ENCODE results near the gene TRIM10.
"Not testable (repeated sequence)": the region's sequence is repeated elsewhere in the genome, so short reads cannot be mapped to it uniquely, and the experiment has no call there.

Gene TRIM10

DNA sequence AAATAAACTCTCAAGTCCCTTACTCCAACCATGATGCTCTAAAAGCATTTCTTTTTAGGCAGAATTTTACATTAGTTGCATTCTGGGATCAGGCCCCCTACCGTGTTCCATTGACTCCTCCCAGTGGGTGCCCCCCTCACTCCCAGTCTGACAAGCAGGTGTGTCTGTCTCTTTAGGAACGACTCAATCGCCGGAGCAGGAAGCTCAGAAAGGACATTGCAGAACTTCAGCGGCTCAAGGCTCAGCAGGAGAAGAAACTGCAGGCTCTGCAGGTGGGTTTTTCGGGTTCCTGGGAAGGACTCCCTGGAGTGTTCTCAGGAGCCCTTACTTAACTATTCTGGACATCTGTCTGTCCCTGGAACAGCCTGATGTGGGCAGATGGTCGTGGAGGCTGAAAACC is 15.2 kb downstream of the TRIM10 start:
- no peak for TF ChIP-seq JUND (IDR thresholded peaks at IDR 0.05; ENCODE audit: low read depth)
- in situ Hi-C loops (cut with HindIII; ENCODE audit: low pct_unique_long_range_greater_than_20kb, low sequenced_read_pairs) = no loop called here
- no peak for DNase-seq (ENCODE audit: low read depth in 1 of 2, low spot score in 1 of 2)

DNA sequence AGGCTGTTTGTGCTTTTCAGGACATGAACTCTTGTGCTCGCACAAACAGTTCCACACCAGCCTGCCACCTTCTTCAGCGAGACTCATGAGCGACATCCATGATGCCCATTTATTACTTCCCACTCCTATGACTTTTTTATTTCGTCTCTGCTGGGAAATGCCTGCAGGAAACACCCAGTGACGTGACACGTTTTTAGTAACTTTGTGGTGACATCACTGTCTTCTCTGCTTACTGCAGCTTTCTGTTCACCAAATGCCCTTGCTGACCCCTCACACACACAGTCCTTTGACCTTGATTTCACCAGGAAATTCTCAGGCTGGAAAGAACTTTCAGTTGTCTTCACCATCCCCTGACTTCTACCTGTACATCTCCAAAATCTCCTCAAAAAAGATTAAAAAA is 16.2 kb downstream of the TRIM10 start:
- in situ Hi-C loops (cut with HindIII; ENCODE audit: low pct_unique_long_range_greater_than_20kb, low sequenced_read_pairs) = no loop called here
- TF ChIP-seq JUND (IDR thresholded peaks at IDR 0.05; ENCODE audit: low read depth) = no peak
- DNase-seq (ENCODE audit: low read depth in 1 of 2, low spot score in 1 of 2) = no peak

- in situ Hi-C loops (cut with HindIII; ENCODE audit: low pct_unique_long_range_greater_than_20kb, low sequenced_read_pairs) = no loop called here
- no peak for DNase-seq (ENCODE audit: low read depth in 1 of 2, low spot score in 1 of 2)
- no peak for TF ChIP-seq JUND (IDR thresholded peaks at IDR 0.05; ENCODE audit: low read depth)
Measured at GRCh38 chr6:30143780-30144179, 17.2 kb downstream of the TRIM10 start.

DNA sequence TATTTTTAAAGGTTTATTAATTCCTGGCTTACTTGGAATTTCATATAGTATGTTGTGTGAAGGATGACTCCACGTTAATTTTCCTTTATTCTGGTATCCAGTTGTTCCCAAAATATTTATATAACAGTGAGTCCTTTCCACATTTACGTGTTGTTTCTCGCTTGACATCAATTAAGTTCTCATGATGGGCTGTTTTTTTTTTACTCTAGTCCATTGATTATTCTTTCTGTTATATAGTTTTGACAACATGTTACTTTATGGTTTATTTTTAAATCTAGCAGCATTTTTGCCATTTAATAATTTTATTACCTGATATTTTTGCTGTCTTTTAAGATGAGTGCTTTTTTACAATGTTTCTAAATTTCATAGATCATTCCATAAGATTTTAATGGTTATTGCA is 18.3 kb downstream of the TRIM10 start:
- in situ Hi-C loops (cut with HindIII; ENCODE audit: low pct_unique_long_range_greater_than_20kb, low sequenced_read_pairs) = no loop called here
- DNase-seq (ENCODE audit: low read depth in 1 of 2, low spot score in 1 of 2) = no peak
- no peak for TF ChIP-seq JUND (IDR thresholded peaks at IDR 0.05; ENCODE audit: low read depth)

DNA sequence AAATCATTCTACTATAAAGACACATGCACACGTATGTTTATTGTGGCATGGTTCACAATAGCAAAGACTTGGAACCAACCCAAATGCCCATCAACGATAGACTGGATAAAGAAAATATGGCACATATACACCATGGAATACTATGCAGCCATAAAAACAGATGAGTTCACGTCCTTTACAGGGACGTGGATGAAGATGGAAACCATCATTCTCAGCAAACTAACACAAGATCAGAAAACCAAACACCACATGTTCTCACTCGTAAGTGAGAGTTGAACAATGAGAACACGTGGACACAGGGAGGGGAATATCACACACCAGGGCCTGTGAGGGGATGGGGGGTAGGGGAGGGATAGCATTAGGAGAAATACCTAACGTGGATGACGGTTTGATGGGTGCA is 20.8 kb downstream of the TRIM10 start:
- DNase-seq (ENCODE audit: low read depth in 1 of 2, low spot score in 1 of 2); in situ Hi-C loops (cut with HindIII; ENCODE audit: low pct_unique_long_range_greater_than_20kb, low sequenced_read_pairs): not testable (repeated sequence)

DNA sequence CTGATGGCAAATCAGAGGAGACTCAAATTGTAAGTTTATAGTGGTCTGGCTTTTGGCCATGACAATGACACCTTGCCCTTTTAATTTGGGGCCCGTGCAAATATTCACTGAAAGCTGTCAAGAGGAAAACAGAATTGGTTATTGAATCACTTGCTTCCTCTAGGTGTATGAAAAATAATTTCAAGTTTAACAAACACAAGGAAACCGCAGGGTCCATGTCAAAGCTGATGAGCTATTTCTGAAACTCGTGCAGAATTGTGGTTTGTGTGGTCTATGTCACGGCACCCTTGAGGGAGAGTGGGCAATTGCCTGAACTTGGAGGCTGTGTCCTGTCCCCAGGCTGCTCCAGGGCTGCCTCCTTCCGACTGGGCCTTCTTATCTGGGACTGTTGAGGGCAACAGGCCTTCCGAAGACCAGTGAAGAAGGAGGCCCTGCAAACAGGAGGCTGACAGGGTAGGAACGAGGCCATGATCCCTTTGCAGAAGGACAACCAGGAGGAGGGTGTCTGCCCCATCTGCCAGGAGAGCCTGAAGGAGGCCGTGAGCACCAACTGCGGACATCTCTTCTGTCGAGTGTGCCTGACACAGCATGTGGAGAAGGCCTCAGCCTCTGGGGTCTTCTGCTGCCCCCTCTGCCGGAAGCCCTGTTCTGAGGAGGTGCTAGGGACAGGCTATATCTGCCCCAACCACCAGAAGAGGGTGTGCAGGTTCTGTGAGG is 24.3 kb downstream of the TRIM10 start:
- no peak for DNase-seq (ENCODE audit: low read depth in 1 of 2, low spot score in 1 of 2)
- in situ Hi-C loops (cut with HindIII; ENCODE audit: low pct_unique_long_range_greater_than_20kb, low sequenced_read_pairs) = no loop called here
- no peak for TF ChIP-seq JUND (IDR thresholded peaks at IDR 0.05; ENCODE audit: low read depth)

DNA sequence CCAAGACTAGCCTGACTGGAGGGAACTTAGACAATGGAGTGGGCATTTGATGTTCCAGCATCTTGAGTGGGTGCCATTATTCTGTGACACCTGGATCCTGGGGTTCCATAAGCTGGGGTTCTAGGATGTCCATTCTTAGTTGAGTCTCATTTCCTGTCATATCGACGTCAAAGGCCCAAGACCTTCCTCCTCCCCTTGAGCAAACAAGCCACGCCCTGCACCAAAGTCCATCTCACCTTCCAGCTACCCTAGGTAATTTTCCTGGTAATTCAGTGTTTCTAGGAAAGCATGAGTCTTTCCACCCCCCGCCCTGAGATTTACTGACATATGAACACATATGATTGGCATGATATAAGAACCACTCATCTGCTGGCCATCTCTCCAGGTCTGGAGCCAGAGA is 25.3 kb downstream of the TRIM10 start, which contains the start of gene TRIM40:
TRIM40 (plus strand) TSS at position 384 of the 400 bp plus-strand sequence. CDS start 897 bp downstream, outside the sequence.
- no peak for TF ChIP-seq JUND (IDR thresholded peaks at IDR 0.05; ENCODE audit: low read depth)
- no peak for DNase-seq (ENCODE audit: low read depth in 1 of 2, low spot score in 1 of 2)
- in situ Hi-C loops (cut with HindIII; ENCODE audit: low pct_unique_long_range_greater_than_20kb, low sequenced_read_pairs) = no loop called here

- in situ Hi-C loops (cut with HindIII; ENCODE audit: low pct_unique_long_range_greater_than_20kb, low sequenced_read_pairs) = no loop called here
Measured at GRCh38 chr6:30135147-30135546, 25.9 kb downstream of the TRIM10 start.

GRCh38 chr6:30131947-30132497 is 29.0 kb downstream of the TRIM10 start:
- no peak for DNase-seq (ENCODE audit: low read depth in 1 of 2, low spot score in 1 of 2)
- TF ChIP-seq JUND (IDR thresholded peaks at IDR 0.05; ENCODE audit: low read depth) = no peak
- in situ Hi-C loops (cut with HindIII; ENCODE audit: low pct_unique_long_range_greater_than_20kb, low sequenced_read_pairs) = no loop called here

More at GRCh38 chr6:30135147-30135546, 25.9 kb downstream of the TRIM10 start:
- no peak for DNase-seq (ENCODE audit: low read depth in 1 of 2, low spot score in 1 of 2)
- no peak for TF ChIP-seq JUND (IDR thresholded peaks at IDR 0.05; ENCODE audit: low read depth)

DNA sequence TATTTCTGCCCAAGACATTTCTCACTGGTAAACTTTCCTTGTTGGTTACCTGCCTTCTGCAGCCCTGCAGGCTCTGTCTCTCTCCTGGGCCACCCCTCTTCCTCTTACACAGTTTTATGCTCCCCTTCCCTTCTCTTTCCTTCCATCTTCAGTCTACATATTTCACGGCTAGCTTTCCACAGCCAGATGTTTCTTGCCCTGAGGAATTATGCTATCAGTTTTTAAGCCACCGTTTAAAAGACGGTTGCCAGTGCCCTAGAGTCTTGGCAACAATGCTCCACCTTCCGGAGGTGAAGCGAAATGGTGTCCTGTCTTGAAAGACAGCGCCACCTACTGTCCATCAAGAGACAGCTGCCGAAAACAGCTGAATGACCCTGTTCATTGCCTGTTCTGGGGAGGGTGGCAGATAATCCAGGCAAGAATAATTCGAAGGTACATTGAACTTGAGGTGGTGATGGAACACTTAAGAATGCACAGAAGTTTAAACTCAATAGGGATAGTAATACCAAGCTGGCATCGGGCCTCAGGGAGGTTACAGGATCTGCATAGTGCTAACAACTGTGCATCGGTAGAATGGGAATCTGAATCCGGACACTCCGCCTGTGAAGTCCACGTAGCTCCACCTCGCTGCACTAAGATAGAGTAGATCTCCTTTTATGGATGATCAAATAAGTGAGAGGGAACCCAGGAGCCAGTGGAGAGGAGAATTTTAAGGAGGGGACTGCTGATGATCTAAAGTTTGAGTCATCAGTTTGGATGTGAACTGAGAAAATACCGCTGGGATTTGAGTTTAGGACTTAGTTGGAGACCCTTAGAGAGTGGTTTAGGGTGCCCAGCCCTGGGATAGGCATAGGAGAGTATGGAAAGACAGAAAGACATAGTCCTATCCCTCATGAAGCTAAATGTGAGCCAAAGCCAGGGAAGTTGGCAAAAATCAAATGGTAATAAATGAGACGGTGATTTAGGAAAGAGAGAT is 29.8 kb downstream of the TRIM10 start:
- peak; percentile 85 to 89 for DNase-seq (ENCODE audit: low read depth in 1 of 2, low spot score in 1 of 2)
- in situ Hi-C loops (cut with HindIII; ENCODE audit: low pct_unique_long_range_greater_than_20kb, low sequenced_read_pairs) = no loop called here
- TF ChIP-seq JUND (IDR thresholded peaks at IDR 0.05; ENCODE audit: low read depth) = no peak

DNA sequence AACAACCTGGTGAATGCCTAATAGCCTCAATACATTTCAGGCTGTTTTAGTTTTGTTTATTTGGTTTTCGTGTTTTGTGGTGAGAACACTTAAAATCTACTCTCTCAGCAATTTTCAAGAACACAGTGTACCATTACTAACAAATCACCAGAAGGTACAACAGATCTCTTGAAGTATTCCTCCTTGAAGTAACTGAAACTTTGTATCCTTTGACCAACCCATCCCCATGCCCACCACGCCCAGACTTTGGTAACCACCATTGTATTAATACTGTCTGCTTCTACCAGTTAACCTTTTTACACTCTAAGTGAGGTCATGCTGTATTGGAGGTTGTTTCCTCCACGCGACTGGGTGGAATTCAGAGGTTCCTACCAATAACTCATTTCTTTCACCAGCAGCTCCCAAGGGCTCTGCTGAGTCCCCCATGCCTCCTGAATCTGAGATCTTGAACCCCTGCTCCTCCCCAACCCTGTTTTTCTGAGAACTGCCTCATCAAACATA is 30.8 kb downstream of the TRIM10 start:
- DNase-seq (ENCODE audit: low read depth in 1 of 2, low spot score in 1 of 2) = no peak
- in situ Hi-C loops (cut with HindIII; ENCODE audit: low pct_unique_long_range_greater_than_20kb, low sequenced_read_pairs) = no loop called here
- TF ChIP-seq JUND (IDR thresholded peaks at IDR 0.05; ENCODE audit: low read depth) = no peak

GRCh38 chr6:30129265-30130178 is 31.5 kb downstream of the TRIM10 start:
- no peak for DNase-seq (ENCODE audit: low read depth in 1 of 2, low spot score in 1 of 2)
- in situ Hi-C loops (cut with HindIII; ENCODE audit: low pct_unique_long_range_greater_than_20kb, low sequenced_read_pairs) = no loop called here
- no peak for TF ChIP-seq JUND (IDR thresholded peaks at IDR 0.05; ENCODE audit: low read depth)

All from T47D (cell line).